ENCODE measurements around the gene UCK2.
"Not testable (repeated sequence)": the region's sequence is repeated elsewhere in the genome, so short reads cannot be mapped to it uniquely, and the experiment has no call there.

Gene UCK2

DNA sequence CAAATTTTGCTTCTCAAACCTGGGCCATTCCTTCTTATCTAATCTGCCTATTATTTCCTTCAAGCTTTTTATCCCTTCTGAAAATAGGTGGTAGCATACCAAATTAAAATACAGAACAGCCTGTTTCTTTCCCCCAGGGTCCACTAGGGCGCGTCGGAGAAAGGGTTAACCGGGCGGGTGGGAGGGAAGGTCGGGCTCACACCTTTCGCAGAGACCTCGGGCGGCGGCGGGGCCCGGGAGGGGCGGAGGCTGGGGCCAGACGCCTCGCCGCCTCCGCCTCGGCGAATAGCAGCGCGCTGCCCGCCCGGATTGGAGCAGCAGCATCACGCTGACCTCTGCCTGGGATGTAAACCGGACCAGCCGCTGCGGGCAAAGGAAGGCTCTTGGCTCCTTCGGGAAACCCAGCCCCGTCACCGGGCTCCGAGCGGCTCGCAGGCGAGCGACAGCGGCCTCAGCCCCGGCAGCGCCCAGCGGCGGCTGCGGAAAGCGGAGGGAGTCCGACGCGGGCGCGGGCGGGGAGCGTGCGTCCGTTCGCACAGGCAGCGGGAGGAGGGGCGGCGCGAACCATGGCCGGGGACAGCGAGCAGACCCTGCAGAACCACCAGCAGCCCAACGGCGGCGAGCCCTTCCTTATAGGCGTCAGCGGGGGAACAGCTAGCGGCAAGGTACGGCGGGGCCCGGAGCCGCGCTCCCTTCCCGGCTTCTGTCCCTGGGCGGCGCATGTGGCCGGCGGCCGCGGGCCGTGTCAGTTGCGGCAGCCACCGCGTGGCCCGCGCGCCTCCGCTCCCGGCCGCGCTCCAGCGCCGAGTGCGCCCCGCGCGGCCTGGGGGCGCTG, at the start of gene UCK2:
UCK2 (plus strand) TSS at position 347 of the 835 bp plus-strand sequence; CDS start at position 567, 220 bp downstream.
- peak; percentile 43 to 51 for DNase-seq

DNA sequence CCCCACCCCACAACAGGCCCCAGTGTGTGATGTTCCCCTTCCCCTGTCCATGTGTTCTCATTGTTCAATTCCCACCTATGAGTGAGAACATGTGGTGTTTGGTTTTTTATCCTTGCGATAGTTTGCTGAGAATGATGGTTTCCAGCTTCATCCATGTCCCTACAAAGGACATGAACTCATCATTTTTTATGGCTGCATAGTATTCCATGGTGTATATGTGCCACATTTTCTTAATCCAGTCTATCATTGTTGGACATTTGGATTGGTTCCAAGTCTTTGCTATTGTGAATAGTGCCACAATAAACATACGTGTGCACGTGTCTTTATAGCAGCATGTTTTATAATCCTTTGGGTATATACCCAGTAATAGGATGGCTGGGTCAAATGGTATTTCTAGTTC, 49.2 kb upstream of the UCK2 start:
- not testable (repeated sequence) for DNase-seq

DNA sequence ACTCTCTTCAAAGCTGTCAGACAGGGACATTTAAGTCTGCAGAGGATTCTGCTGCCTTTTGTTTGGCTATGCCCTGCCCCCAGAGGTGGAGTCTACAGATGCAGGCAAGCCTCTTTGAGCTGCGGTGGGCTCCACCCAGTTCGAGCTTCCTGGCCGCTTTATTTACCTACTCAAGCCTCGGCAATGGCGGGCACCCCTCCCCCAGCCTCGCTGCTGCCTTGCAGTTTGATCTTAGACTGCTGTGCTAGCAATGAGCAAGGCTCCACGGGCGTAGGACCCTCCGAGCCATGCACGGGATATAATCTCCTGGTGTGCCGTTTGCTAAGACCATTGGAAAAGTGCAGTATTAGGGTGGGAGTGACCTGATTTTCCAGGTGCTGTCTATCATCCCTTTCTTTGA, 43.9 kb upstream of the UCK2 start:
- not testable (repeated sequence) for DNase-seq

DNA sequence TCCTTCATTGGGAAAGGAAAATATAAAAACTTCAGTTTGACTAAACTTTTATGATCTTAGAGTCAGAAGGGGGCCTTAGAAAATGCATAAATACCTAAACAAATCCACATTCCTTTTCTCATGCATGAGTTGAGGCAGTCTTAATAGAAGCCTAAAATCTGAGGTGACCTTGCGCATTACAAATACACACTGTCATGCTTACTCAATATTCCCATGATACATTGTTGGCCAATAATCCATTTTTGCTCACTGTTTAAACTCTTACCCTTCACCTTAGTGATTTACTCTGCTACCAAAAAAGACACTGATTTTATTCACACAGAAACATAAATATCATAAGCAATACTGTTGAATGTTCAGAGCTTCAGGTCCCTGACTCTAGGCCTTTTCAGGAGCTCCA, 39.7 kb upstream of the UCK2 start:
- DNase-seq: no peak

DNA sequence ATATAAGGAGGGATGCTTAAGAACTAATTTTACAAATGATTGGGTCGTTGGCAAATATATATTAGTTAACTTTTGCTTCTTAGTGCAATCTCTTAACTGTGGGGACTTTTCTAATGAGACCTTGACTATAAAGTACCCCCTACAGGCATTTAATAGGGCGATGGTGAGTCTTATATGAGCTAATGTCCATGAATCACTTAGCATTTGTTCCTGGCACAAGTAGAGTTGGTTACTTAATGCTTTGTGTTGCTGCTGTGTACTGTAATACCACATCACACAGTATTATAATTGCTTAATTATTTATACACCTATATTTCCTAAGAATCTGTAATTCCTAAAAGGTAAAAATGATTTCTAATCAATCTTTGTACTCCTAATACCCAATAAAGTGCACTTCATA, 33.5 kb upstream of the UCK2 start:
- no peak for DNase-seq

DNA sequence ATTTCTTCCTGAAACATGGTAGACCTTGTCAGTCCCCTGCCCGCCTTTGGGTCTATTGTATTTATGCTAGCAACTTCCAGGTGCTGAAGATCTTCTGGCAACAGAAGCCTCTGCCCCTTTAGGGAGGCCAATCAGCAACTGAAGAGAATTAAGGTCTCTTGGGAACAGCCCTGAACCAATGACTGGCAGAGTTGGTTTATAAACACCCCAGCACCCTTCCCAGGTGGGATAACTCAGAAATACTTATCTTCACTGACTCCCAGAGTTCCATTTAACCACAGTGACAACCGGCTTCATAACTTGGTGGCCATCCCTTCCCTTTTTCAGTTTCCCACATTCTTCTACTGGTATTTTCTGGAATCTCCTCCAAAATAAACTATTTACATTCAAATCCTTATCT, 31.5 kb upstream of the UCK2 start:
- DNase-seq: no peak

DNA sequence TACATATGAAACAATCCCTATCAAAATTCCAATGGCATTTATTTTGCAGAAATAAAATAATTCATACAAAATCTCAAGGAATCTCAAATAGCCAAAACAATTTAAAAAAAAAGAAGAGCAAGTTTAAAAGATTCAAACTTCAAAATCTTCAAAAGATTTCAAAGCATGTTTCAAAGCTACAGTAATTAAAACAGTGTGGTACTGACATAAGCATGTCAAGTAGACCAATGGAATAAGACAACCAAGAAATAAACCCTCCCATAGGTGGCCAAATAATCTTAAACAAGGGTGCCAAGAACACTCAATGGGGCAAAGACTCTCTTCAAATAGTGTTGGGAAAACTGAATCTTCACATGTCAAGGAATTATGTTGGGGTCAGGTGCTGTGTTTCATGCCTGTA, 28.0 kb upstream of the UCK2 start:
- no peak for DNase-seq

DNA sequence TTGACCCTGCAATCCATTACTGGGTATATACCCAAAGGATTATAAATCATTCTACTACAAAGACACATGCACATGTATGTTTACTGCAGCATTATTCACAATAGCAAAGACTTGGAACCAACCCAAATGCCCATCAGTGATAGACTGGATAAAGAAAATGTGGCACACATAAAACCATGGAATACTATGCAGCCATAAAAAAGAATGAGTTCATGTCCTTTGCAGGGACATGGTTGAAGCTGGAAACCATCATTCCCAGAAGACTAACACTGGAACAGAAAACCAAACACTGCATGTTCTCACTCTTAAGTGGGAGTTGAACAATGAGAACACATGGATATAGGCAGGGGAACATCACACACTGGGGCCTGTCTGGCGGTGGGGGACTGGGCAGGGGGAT, 22.9 kb upstream of the UCK2 start:
- DNase-seq: not testable (repeated sequence)

DNA sequence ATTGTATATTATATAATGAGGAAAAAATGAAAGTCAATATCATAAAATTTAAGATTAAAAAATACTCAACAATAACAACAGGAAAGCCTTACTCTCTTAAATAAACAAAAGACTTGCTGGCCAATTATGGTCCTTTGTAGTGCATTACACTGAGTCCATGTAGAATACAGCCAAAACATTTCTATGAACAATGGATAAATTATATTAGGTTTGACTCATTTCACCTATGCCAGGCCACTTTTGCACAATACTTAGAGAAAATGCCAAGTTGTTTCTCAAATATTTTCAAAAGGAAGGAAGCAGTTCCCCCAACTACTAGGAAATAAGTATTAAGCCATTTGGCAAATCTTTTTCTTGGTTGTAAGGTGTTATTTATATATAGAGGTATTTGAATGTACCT, 19.8 kb upstream of the UCK2 start:
- no peak for DNase-seq

DNA sequence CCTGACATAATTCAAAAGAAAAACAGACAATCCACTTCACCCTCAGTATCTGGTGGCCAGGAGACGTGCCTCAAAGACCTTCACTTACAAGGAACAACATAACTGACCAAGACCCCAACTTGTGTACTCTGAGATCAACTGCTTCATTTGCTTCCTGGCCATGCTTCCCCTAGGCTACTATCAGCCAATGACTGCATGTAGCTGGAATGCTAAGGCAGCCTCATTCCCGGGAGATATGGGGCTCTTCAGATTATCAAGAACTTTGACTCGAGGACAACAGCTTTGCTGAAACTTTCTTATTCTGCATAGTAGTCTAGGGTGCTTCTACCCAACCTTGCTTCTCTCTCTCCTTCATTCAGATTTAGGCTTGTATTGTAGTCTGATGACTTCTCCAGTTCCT, 11.7 kb upstream of the UCK2 start:
- DNase-seq: no peak

DNA sequence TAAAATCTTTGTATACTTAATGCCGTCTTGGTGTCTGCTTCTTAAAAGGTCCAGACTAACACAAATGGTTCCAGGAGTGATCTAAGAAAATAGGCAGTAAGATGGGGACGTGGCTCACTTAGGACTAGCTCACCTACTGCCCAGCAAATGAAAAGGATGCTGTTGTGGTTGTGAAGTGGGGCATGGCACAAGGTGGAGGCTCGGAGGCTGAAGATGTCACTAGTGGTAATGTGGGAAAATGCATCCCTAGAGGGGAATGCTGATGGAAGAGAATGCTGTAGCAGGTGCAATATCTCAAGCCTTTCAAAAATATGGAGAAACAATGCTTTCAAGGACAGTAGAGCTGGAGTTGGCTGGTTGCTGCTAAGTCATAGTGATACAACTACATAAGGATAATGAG, 11.3 kb upstream of the UCK2 start:
- DNase-seq: no peak

DNA sequence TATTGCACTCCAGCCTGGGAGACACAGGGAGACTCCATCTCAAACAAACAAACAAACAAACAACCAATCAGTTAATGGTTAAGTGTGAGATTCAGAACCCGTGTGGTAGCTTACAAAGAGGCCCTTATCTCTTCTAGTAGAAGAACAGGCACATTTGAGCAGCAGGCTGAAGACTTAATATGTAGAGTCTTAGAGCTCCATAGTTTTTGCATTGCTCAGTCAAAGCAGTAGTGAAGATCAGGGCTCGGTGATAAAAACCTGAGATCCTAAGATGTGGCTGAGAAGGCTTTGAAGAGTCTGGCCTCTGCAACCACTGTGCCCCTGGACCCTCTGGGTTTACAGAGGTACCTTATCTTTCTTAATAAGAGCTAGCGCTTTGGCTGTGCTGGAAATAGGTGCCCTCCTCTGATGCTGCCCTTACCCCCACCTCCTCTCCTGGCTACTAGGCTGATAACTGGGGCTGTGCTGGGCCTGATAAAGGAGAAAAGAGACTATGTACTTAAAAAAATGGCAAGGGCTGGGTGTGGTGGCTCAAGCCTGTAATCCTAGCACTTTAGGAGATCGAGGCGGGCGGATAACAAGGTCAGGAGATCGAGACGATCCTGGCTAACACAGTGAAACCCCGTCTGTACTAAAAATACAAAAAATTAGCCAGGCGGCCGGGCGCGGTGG, 10.5 kb upstream of the UCK2 start:
- no peak for DNase-seq

DNA sequence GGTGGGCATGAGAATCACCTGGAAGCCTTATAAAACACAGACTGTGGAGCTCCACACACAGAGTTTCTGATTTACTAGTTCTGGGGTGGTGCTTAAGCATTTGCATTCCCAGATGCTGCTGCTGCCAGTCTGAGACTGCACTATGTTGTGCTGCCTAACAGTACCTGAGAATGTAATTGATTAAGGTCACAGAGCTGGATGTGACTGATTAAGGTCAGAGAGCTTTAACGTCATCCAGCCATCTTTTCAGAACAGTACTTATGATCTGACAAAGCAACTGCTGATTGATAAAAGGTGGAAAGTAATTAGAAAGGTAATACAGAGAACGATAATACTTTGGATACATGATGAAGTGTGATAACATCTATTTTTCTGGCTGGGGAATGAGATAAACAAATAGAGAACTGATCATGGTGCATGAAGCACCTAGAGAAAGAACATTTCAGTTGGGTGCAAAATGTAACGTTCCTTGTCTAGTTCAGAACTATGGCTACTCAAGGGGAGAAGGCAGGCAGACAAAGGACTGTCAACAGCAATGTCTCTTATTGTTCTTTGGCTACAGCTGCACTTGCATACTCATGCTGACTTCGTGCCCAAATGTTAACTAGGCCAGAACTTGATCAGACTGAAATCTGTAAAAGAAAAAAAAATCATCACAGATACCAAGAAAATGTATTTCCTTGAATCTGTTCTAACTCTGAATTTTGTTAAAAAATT, 3.7 kb upstream of the UCK2 start:
- DNase-seq: no peak

DNA sequence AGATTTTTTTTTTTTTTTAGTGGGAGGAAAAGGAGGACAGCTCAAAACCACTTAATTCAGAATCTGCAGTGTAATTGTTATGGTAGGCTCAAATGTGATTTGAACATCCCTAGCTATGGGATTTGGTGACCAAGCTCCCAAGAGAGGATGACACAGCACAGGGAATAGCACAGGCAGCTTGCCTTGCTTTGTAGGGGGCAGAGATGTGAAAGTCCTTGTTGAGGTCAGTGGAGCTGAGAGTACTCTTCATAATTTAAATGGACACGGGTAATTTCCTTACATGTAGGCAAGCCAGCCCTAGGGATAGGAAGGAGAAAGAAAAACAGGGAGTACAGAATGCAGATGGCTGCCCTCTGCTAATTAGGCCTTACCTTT, 3.2 kb upstream of the UCK2 start:
- DNase-seq: no peak

DNA sequence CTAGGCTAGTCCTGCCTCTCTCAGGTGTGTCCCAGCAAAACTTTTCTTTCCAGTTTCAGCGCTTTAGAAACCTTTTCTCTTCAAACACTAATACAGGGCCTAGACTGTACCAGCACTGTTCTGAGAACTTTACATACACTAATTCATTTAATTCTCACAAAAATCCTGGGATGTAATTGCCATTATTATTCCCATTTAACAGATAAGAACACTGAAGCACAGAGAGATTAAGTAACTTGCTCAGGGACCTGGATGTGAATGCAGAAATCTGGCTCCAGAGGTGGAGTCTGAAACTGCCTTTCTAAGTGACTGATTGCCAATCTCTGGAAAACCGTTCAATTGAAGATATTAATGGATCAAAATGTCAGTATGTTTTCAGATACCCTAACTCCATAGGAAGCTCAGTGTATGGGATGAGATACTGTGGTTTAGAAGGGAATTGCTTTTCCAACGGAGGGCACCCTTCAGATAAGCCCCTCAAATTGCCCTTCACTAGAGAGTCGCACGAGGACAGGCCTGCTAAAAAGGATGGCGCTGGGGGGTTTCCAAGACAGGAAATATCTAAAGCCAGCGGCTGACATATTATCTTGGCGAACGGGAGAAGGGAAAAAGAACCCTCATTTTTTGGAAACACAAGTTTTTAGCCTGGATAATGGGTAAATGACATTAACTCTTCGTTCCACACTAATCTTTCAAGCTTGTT, 698 bp upstream of the UCK2 start:
- DNase-seq: no peak

DNA sequence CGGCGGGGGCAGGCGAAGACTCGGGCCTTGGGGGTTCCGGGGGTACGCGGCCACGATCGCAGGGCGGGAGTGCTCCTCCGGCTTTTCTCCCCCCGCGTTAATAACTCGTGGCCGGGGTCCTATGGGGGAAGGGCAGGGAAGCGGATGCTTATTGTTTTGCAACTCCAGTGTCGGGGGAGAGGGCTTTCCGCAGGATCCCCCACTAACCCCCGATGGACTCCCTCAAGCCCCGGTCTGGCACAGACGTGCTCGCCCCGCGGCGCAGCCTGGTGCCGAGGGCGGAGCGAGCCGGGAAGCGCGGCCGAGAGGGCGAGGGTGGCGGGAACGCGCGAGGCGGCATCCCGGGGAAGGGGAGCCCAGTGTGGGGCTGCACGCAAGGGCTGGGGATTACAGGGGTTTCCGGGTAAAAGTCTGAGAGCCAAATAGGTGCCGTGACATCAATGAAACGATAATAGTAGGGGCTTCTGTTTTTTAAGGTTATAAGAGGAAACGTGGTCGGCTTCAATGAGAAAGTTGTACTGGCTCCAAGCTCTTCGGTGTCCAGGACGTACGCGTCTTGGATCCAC, 772 bp downstream of the UCK2 start:
- DNase-seq: peak; percentile 11 to 37

DNA sequence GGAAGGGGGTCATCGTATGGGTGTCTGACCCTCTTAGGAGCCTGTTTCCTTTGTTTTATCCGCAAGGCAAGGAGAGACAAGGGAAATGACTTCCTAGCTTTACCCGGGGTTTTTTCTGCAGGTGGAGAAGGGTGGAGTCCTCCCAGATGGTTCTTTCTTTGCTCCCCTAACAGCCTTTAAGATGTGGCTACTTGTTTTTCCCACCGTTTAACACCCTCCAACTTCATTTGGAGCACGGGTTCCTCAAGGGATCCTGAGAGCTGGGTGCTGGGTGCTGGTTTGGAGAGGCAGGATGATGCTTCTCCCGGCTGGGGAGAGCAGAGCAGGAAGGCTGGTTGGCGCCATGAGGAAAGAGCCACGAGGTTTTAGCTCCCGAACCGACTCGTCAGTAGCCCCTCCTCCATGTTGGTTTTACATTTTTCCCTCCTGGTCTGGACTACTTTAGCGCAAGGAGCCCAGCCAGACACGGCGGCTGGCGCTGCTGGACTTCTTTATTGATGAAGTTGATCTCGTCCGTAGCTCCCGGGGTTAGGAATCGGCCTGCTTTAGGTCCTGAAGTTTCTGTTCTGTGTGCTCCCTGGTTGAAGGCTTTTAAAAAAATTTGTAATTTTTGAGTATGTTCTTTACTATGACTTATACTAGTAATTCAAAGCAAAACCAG, 1.4 kb downstream of the UCK2 start:
- DNase-seq: no peak

DNA sequence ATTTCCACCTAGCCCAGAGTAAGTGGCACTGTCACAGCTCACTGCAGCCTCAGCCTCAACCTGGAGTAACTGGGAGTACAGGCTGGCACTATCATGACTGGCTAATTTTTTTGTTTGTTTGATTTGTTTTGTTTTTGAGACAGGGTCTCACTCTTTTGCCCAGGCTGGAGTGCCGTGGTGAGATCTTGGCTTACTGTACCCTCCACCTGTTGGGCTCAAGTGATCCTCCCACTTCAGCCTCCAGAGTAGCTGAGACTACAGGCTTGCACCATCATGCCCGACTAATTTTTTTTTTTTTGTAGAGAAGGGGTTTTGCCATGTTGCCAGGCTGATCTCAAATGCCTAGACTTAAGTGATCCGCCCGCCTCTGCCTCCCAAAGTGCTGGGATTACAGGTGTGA, 2.5 kb downstream of the UCK2 start:
- no peak for DNase-seq

DNA sequence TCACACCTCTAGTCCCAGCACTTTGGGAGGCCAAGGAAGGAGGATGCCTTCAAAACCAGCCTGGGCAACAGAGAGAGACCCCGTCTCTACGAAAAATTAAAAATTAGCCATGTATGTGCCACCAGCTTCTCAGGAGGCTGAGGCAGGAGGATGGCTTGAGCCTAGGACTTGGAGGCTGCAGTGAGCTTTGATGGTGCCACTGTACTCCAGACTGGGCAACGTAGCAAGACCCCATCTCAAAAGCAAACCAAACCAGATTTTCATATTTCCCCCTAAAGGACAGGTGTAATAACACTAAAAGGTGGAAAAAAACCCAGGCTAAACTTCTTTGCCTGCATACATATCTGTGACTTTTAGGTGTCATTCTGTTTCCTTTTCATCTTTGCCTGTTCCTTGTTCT, 3.7 kb downstream of the UCK2 start:
- DNase-seq: no peak

DNA sequence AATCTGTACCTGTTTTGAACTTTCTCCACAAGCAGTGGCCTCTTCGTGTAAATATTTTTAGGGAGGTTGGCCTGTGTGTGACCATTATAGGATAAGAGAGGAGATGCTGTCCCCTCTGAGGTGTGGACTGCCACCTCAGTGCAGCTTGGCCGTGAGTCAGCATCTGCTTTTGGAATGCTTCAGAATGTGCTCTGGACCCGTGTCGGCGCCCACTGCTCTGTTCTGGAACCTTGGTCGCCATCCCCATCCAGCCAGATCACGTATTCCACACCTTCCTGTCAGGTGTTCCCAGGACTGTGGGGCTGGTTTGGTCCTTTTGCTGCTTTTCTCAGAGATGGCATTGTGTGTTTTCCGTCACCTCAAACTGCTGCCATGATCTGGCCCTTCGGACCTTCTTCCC, 5.5 kb downstream of the UCK2 start:
- no peak for DNase-seq

DNA sequence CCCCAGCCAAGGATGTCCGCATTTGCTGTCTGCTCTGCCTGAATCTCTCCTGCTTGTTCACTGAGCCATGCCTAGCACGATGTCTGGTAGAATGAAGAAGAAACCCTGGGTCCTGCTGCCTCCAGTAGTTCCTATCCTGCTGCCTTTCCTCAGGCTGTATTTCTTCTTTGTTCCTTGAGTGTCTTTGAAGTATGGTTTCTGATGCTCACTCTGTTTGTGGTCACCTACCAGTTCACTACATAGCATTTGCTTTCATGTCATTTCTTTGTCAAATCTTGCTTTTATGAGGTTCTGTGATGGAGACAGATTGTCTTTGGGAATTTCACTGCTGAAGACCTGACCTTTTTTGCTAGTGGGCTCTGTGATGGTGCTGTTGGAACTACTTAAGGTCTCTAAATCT, 5.9 kb downstream of the UCK2 start:
- no peak for DNase-seq

DNA sequence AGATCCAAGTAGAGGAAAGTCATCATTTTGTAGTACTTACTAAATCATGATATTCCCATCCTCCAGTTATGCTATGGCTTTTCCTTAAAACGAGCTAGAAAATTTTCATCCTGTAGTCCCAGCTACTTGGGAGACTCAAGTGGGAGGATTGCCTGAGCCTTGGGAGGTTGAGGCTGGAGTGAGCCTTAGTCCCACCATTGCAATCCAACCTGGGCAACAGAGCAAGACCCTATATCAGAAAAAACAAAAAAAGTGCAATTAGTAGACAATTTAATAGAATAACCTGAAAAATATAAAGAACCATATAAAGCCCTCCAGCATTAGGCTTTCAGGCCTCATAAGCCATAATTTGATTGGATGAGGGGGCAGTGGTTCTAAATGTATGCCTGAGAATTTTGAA, 6.8 kb downstream of the UCK2 start:
- DNase-seq: no peak
